IMR-90 (cell line): Measurements from ENCODE around the gene ACTMAP. TPM values are rescaled to one million over a fixed set of nuclear protein-coding genes. Genes with fewer than 3 reads are reported as not detected.

Source experiments
- ATAC-seq: fragments of 200-7000 bp; cut with Tn5 transposase; 2 replicates; pipeline ENCODE4 v1.9.1; 2020; ENCODE audit warnings: low read depth, mild to moderate bottlenecking, moderate library complexity
- BruUV-seq: library from RNA; stranded (reverse); fragments of 400-500 nt; replicated peaks from 2 replicates; lab custom pipeline; 2021; lab: Mats Ljungman, UMichigan
- CTCF ChIA-PET: fragments of 300-600 bp; formaldehyde crosslinking; extraction: SDS; loops from one replicate; lab custom pipeline; 2021; ENCODE audit warnings: antibody characterized with exemption; lab: Yijun Ruan, JAX
- POLR2A ChIA-PET: fragments of 300-600 bp; sonication (Branson Sonifier 250); formaldehyde crosslinking; loops from one replicate; lab custom pipeline; 2022; ENCODE audit warnings: antibody characterized with exemption; ENCODE audit not compliant: unreplicated experiment; lab: Charles Lee
- DNase-seq: peaks from one replicate; pipeline ENCODE4 v3.0.0; 2013
- H2AFZ ChIP-seq: replicated peaks from 2 replicates; pipeline ENCODE3; 2013; ENCODE audit warnings: low read length, mild to moderate bottlenecking; ENCODE audit not compliant: poor library complexity
- H2AK5ac ChIP-seq: 2 replicates; pipeline ENCODE4 v1.6.1; 2013; ENCODE audit warnings: low read depth, low read length, inconsistent platforms
- H2AK9ac ChIP-seq: replicated peaks from 2 replicates; pipeline ENCODE3; 2013; ENCODE audit warnings: mild to moderate bottlenecking, low read depth, low read length, moderate library complexity; ENCODE audit not compliant: poor library complexity
- H2BK120ac ChIP-seq: 2 replicates; pipeline ENCODE4 v1.6.1; 2013; ENCODE audit warnings: low read depth, low read length, inconsistent platforms
- H2BK15ac ChIP-seq: 3 replicates; pipeline ENCODE4 v1.6.1; 2013; ENCODE audit warnings: low read depth, low read length, inconsistent platforms
- H2BK20ac ChIP-seq: 2 replicates; pipeline ENCODE4 v1.6.1; 2013; ENCODE audit warnings: low read depth, mild to moderate bottlenecking, inconsistent platforms, low read length, moderate library complexity
- H2BK5ac ChIP-seq: 2 replicates; pipeline ENCODE4 v1.6.1; 2013; ENCODE audit warnings: mild to moderate bottlenecking, low read depth, low read length, inconsistent platforms; ENCODE audit not compliant: poor library complexity, severe bottlenecking
- H3K14ac ChIP-seq: replicated peaks from 2 replicates; pipeline ENCODE4 v1.6.1; 2013; ENCODE audit warnings: low read depth, low read length, inconsistent platforms
- H3K18ac ChIP-seq: 2 replicates; pipeline ENCODE4 v1.6.1; 2013; ENCODE audit warnings: low read depth, low read length, control low read depth
- H3K23ac ChIP-seq: 2 replicates; pipeline ENCODE4 v1.6.1; 2013; ENCODE audit warnings: low read depth, low read length, inconsistent platforms
- H3K27ac ChIP-seq: 2 replicates; pipeline ENCODE4 v1.5.1; 2013; ENCODE audit warnings: mild to moderate bottlenecking, control low read depth, low read length; ENCODE audit not compliant: insufficient read depth
- H3K27me3 ChIP-seq: 2 replicates; pipeline ENCODE4 v1.6.1; 2013; ENCODE audit warnings: low read length; ENCODE audit not compliant: control insufficient read depth, insufficient read depth
- H3K36me3 ChIP-seq: 2 replicates; pipeline ENCODE4 v1.6.1; 2013; ENCODE audit warnings: low read length, mixed read lengths; ENCODE audit not compliant: control insufficient read depth, insufficient read depth
- H3K4ac ChIP-seq: 2 replicates; pipeline ENCODE4 v1.6.1; 2013; ENCODE audit warnings: low read depth, low read length, inconsistent platforms
- H3K4me1 ChIP-seq: 2 replicates; pipeline ENCODE4 v1.6.1; 2013; ENCODE audit warnings: low read length, mixed read lengths; ENCODE audit not compliant: control insufficient read depth, insufficient read depth
- H3K4me2 ChIP-seq: 2 replicates; pipeline ENCODE4 v1.6.1; 2013; ENCODE audit warnings: low read depth, mild to moderate bottlenecking, control low read depth, low read length, moderate library complexity
- H3K4me3 ChIP-seq: 2 replicates; pipeline ENCODE4 v1.5.1; 2013; ENCODE audit warnings: low read depth, mild to moderate bottlenecking, control low read depth, low read length, moderate library complexity; ENCODE audit not compliant: insufficient read depth
- H3K56ac ChIP-seq: 2 replicates; pipeline ENCODE4 v1.6.1; 2013; ENCODE audit warnings: low read length, inconsistent platforms; ENCODE audit not compliant: insufficient read depth; ENCODE audit errors: extremely low read depth
- H3K79me1 ChIP-seq, 2 experiments: 2 replicates each; pipeline ENCODE4 v1.6.1; 2013; ENCODE audit warnings: low read length in 2 of 2, inconsistent platforms in 1 of 2, low read depth in 1 of 2
- H3K9ac ChIP-seq: 2 replicates; pipeline ENCODE4 v1.6.1; 2013; ENCODE audit warnings: low read depth, low read length, control low read depth
- H3K9me1 ChIP-seq: 2 replicates; pipeline ENCODE4 v1.6.1; 2013; ENCODE audit warnings: low read length, inconsistent platforms; ENCODE audit not compliant: insufficient read depth
- H3K9me3 ChIP-seq: 2 replicates; pipeline ENCODE4 v1.6.1; 2013; ENCODE audit warnings: low read length; ENCODE audit not compliant: control insufficient read depth, insufficient read depth
- H4K20me1 ChIP-seq: 2 replicates; pipeline ENCODE4 v1.6.1; 2013; ENCODE audit warnings: low read length, inconsistent platforms; ENCODE audit not compliant: insufficient read depth
- H4K5ac ChIP-seq: 2 replicates; pipeline ENCODE4 v1.6.1; 2013; ENCODE audit warnings: mild to moderate bottlenecking, low read depth, low read length, control low read depth
- H4K8ac ChIP-seq, 2 experiments: 2 replicates each; pipeline ENCODE4 v1.6.1; 2013; ENCODE audit warnings: low read depth in 2 of 2, low read length in 2 of 2, control low read depth in 1 of 2, inconsistent platforms in 1 of 2
- H4K91ac ChIP-seq: 2 replicates; pipeline ENCODE4 v1.6.1; 2013; ENCODE audit warnings: low read depth, low read length, inconsistent platforms; ENCODE audit not compliant: insufficient read depth
- BHLHE40 ChIP-seq: fragments of 150-350 bp; IDR thresholded peaks from 2 replicates; pipeline ENCODE4 v1.6.1; 2016; ENCODE audit warnings: mild to moderate bottlenecking, low read depth, low read length
- CHD1 ChIP-seq: IDR thresholded peaks from 2 replicates; pipeline ENCODE4 v1.6.1; 2012; ENCODE audit warnings: low read depth, low read length, improper control_type of control experiment
- FOS ChIP-seq: fragments of 150-350 bp; IDR thresholded peaks from 2 replicates; pipeline ENCODE4 v1.6.1; 2016; ENCODE audit warnings: low read depth, low read length
- MAFK ChIP-seq: IDR thresholded peaks from 2 replicates; pipeline ENCODE4 v1.6.1; 2012; ENCODE audit warnings: low read depth, low read length, improper control_type of control experiment
- MAZ ChIP-seq: IDR thresholded peaks from 2 replicates; pipeline ENCODE4 v1.6.1; 2012; ENCODE audit warnings: low read depth, mild to moderate bottlenecking, low read length, improper control_type of control experiment, moderate library complexity, borderline replicate concordance
- POLR2A ChIP-seq: IDR thresholded peaks from 2 replicates; pipeline ENCODE4 v1.6.1; 2012; ENCODE audit warnings: mild to moderate bottlenecking, low read depth, low read length
- RAD21 ChIP-seq: IDR thresholded peaks from 2 replicates; pipeline ENCODE4 v1.6.1; 2012; ENCODE audit warnings: low read length, improper control_type of control experiment
- RCOR1 ChIP-seq: IDR thresholded peaks from 2 replicates; pipeline ENCODE4 v1.6.1; 2012; ENCODE audit warnings: mild to moderate bottlenecking, low read length, improper control_type of control experiment; ENCODE audit not compliant: insufficient replicate concordance
- SMC3 ChIP-seq: fragments of 150-350 bp; IDR thresholded peaks from 2 replicates; pipeline ENCODE4 v1.6.1; 2016; ENCODE audit warnings: low read depth, mild to moderate bottlenecking, antibody characterized with exemption, low read length, moderate library complexity
- WGBS, 2 experiments: methylation state at CpG; one replicate each; pipeline versions ENCODE4 v1.1.5 to v1.1.7; 2013; ENCODE audit warnings: missing lambda C conversion rate in 2 of 2; ENCODE audit not compliant: insufficient read length in 1 of 2; ENCODE audit errors: extremely low coverage in 2 of 2; 5-methylcytosine and 5-hydroxymethylcytosine counted together
- dilution Hi-C: fragments of 300-500 bp; cut with HindIII; formaldehyde crosslinking; loops from one replicate; pipeline ENCODE4 v1.14.3; 2018; ENCODE audit warnings: low sequenced_read_pairs; ENCODE audit not compliant: unreplicated experiment
- in situ Hi-C: fragments of 300-500 bp; cut with MboI; formaldehyde crosslinking; loops from 3 replicates; pipeline ENCODE4 v1.14.3; 2019; ENCODE audit warnings: low sequenced_read_pairs, inconsistent platforms, mixed read lengths
- intact Hi-C: fragments of 100-400 bp; cut with micrococcal nuclease; formaldehyde crosslinking; loops from 2 replicates; pipeline ENCODE4 v1.10.0; 2022
- polyA plus RNA-seq, 3 experiments: library from polyadenylated mRNA; depleted of rRNA; stranded (reverse); fragments of >200 nt; gene quantifications; 2 replicates each; pipeline ENCODE4 v1.2.3, GENCODE V29; 2012; ENCODE audit warnings: low replicate concordance in 1 of 3
- total RNA-seq: library from RNA; depleted of rRNA; stranded (reverse); fragments of >200 nt; gene quantifications from 2 replicates; pipeline ENCODE4 v1.2.3, GENCODE V29; 2012

The ACTMAP gene
- total and polyA plus RNA-seq, 2 of the 4 experiments (the other 2 are of a cell fraction), result 0.54 to 5.4 TPM

DNA sequence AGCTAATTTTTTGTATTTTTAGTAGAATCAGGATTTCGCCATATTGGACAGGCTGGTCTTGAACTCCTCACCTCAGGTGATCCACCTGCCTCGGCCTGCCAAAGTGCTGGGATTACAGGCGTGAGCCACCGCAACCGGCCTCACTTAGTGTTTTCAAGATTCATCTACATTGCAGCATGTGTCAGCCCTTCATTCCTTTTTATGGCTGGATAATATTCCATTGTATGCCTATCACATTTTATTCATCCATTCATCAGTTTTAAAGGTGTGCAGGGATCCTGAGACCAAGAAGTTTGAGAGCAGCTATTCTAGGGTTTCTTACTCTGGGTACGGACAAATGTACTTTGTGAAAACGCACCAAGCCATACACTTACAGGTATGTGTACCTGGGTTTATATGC lies 42.7 kb downstream of the ACTMAP start:
- Histone ChIP-seq H3K4ac (no peak overlapping the region), H4K20me1 (no peaks in the 10 kb centered on the region), H4K8ac (no peak overlapping the region), H4K91ac (no peak overlapping the region), H3K4me1 (no peaks in the 10 kb centered on the region), H3K9ac (no peak overlapping the region), H2BK5ac (no peak overlapping the region), H3K23ac (no peak overlapping the region), H4K5ac (no peak overlapping the region), H3K56ac (no peak overlapping the region), H3K79me1 (peaks cover 5 to 9% of the 10 kb centered on the region in 2 experiments; a peak in 2 of 4 replicates), H3K14ac (no peak overlapping the region), H3K27ac (no peak overlapping the region), H3K18ac (no peak overlapping the region), H2BK15ac (no peak overlapping the region), H3K9me1 (no peaks in the 10 kb centered on the region), H3K4me2 (no peak overlapping the region), H3K4me3 (no peak overlapping the region), H2BK20ac (no peak overlapping the region), H2BK120ac (no peak overlapping the region), H3K27me3 (no peaks in the 10 kb centered on the region), H3K9me3 (no peaks in the 10 kb centered on the region), H2AK5ac (no peak overlapping the region), H2AFZ (no peak overlapping the region), H2AK9ac (no peak overlapping the region), H3K36me3 (peaks cover 47% of the 10 kb centered on the region)
- in situ Hi-C loops, result no loop called here
- BruUV-seq, result no TSS peak
- intact Hi-C loops, result no loop called here
- POLR2A ChIA-PET, result no interaction called here
- WGBS, 2 experiments, result 94% methylated on average over 3 of the region's 7 CpGs; no CpG with 5 or more reads in 1 of the 2 experiments
- TF ChIP-seq RAD21 (no peak), MAZ (no peak), SMC3 (no peak), CHD1 (no peak), POLR2A (no peak), BHLHE40 (no peak), MAFK (no peak), RCOR1 (no peak), FOS (no peak)
- CTCF ChIA-PET, result interaction anchor here (1.0 kb wide), 1 partner anchor 73 kb away, joined by 3 read pairs; no protein-coding TSS in a partner anchor
- ATAC-seq, result no peak
- dilution Hi-C loops, result no loop called here
- DNase-seq, result no peak
